Liver (tissue), 3 donors: ENCODE measurements around the gene WFS1.

Experiments
- ATF3 ChIP-seq: IDR thresholded peaks from 2 replicates; pipeline ENCODE4 v1.6.1; 2016; ENCODE audit warnings: antibody characterized with exemption
- CTCF ChIP-seq: fragments of 150-350 bp; IDR thresholded peaks from 2 replicates; pipeline ENCODE4 v1.5.1; 2017; ENCODE audit warnings: improper control_type of control experiment, low read depth, low read length; ENCODE audit not compliant: missing input control
- FOXA2 ChIP-seq: IDR thresholded peaks from 2 replicates; pipeline ENCODE4 v1.6.1; 2016; ENCODE audit warnings: antibody characterized with exemption
- GABPA ChIP-seq, 2 donors: IDR thresholded peaks in 1 of 2; conservative IDR thresholded peaks in 1 of 2; 2 replicates each; pipeline ENCODE4 v1.6.1; 2016; ENCODE audit warnings: antibody characterized with exemption in 2 of 2, mild to moderate bottlenecking in 1 of 2, moderate library complexity in 1 of 2
- MAX ChIP-seq: IDR thresholded peaks from 2 replicates; pipeline ENCODE4 v1.6.1; 2016; ENCODE audit warnings: antibody characterized with exemption
- REST ChIP-seq: IDR thresholded peaks from 2 replicates; pipeline ENCODE4 v1.6.1; 2016; ENCODE audit warnings: antibody characterized with exemption, mild to moderate bottlenecking
- TAF1 ChIP-seq: conservative IDR thresholded peaks from 2 replicates; pipeline ENCODE4 v1.6.1; 2016; ENCODE audit warnings: antibody characterized with exemption, mild to moderate bottlenecking
- YY1 ChIP-seq: IDR thresholded peaks from 2 replicates; pipeline ENCODE4 v1.6.1; 2016; ENCODE audit warnings: antibody characterized with exemption, mild to moderate bottlenecking
- donor health status: healthy.
- donor health status: healthy.

GRCh38 chr4:6288342-6288741 is 18.7 kb downstream of the WFS1 start:
- TF ChIP-seq CTCF: no peak
- TF ChIP-seq YY1: no peak
- TF ChIP-seq TAF1: no peak
- no peak for TF ChIP-seq ATF3
- no peak for TF ChIP-seq GABPA (IDR thresholded peaks at IDR 0.05 in 1 of 2, conservative IDR thresholded peaks at IDR 0.05 in 1 of 2)
- no peak for TF ChIP-seq MAX
- no peak for TF ChIP-seq FOXA2
- TF ChIP-seq REST: no peak
